Motor neuron (in vitro differentiated cells): ENCODE measurements around the gene TUBB2B. TPM values are rescaled to one million over a fixed set of nuclear protein-coding genes. Genes with fewer than 3 reads are reported as not detected.
A peak's percentile ranks its signal among the peaks of the same experiment; 100 is the strongest.
"Not testable (repeated sequence)": the region's sequence is repeated elsewhere in the genome, so short reads cannot be mapped to it uniquely, and the experiment has no call there.

Experiments
- ATAC-seq, 8 experiments: fragments of 200-7000 bp; cut with Tn5 transposase; replicated peaks in 6 of 8; 2 replicates each; pipeline ENCODE4 v1.8.0; 2021; ENCODE audit warnings: mild to moderate bottlenecking in 8 of 8, moderate library complexity in 8 of 8
- H3K27ac ChIP-seq, 2 donors: fragments of 250-450 bp; sonication (Bioruptor Pico); 2 replicates each; pipeline ENCODE4 v1.9.0; 2021; ENCODE audit warnings: antibody characterized with exemption in 2 of 2, mild to moderate bottlenecking in 2 of 2, moderate library complexity in 1 of 2
- H3K4me1 ChIP-seq, 2 donors: fragments of 250-450 bp; sonication (Bioruptor Pico); replicated peaks in 1 of 2; 2 replicates each; pipeline ENCODE4 v1.6.1; 2021; ENCODE audit warnings: antibody characterized with exemption in 2 of 2, mild to moderate bottlenecking in 2 of 2, moderate library complexity in 1 of 2
- H3K4me3 ChIP-seq, 5 donors: fragments of 250-450 bp; sonication (Bioruptor Pico); 2 replicates each; pipeline ENCODE4 v1.9.0; 2021; ENCODE audit warnings: antibody characterized with exemption in 5 of 5, mild to moderate bottlenecking in 5 of 5, moderate library complexity in 4 of 5
- WGBS, 10 experiments: fragments of 450-650 bp; shearing (Covaris generic); methylation state at CpG; one replicate each; pipeline ENCODE4 v1.0.0; 2022; 5-methylcytosine and 5-hydroxymethylcytosine counted together
- in situ Hi-C, 9 experiments: fragments of 400-800 bp; cut with MboI; loops; one replicate each; pipeline ENCODE4 v1.15.0; 2021; ENCODE audit warnings: low sequenced_read_pairs in 9 of 9, low pct_unique_long_range_greater_than_20kb in 2 of 9; ENCODE audit not compliant: unreplicated experiment in 9 of 9
- total RNA-seq, 8 experiments: library from RNA; unstranded; fragments of 300-600 nt; gene quantifications; 2 replicates each; pipeline versions ENCODE4 v1.2.3 to v1.2.4, GENCODE V29; 2022

Gene TUBB2B
- total RNA-seq, 8 experiments from 2014 or later: 12.0 to 1,628 (median 1,082) TPM

GRCh38 chr6:3188262-3188661 lies 39.2 kb downstream of the TUBB2B start:
- Histone ChIP-seq H3K27ac (no peak overlapping the region), H3K4me3 (no peak overlapping the region), H3K4me1 (peaks cover 8 to 14% of the 10 kb centered on the region in 2 donors)
- in situ Hi-C loops: no loop called here
- 32 to 100% (median 90%) methylated on average over 1 to 5 of the region's 7 CpGs; no CpG with 5 or more reads in 2 of the 10 experiments for WGBS, 10 experiments
- no peak for ATAC-seq

DNA sequence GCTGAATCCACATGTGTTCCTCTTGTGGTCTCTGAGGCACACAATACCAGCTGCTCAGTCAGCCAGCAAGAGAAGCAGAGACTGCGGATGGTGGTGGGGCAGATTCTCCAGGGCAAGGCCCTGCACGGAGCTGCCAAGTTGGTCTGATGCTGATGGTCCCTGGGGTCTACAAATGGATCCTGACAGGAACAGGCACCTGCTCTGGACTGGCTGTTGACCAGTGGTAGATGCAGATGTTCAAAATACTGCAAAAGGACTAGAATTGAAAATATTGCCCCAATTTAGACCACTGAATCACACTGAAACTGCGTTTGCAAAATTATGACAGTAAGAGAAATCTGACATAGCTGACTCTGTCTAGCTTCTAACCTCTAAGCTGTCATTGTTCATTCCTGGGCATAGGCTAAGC lies 40.5 kb downstream of the TUBB2B start:
- ATAC-seq: no peak
- Histone ChIP-seq H3K27ac (no peak overlapping the region), H3K4me1 (peaks cover 0 to 6% of the 10 kb centered on the region in 2 donors), H3K4me3 (no peak overlapping the region)
- 25 to 100% (median 98%) methylated on average over 1 to 3 of the region's 3 CpGs for WGBS, 10 experiments
- in situ Hi-C loops: no loop called here

DNA sequence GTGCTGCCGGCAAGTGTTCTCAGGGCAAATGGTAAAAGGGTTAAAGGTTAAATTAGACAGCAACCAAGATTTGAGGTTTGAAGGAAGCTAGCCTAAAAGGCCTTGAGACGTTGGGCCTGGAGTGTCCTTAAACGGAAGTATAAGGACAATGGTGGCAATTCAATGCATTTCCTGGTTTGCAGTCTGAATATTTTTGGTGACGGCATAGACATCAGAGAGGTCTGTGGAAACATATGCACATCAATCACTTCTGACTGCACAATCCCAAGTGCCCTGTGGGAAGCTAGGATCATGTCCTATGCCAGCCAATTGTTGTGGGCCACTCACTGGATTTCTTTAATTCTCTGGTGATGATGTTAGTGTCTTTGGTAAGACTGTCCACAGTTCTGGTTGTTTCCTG lies 44.4 kb downstream of the TUBB2B start:
- in situ Hi-C loops: no loop called here
- WGBS, 10 experiments: 69 to 100% (median 81%) methylated on average over 1 to 4 of the region's 4 CpGs; no CpG with 5 or more reads in 3 of the 10 experiments
- ATAC-seq: no peak

DNA sequence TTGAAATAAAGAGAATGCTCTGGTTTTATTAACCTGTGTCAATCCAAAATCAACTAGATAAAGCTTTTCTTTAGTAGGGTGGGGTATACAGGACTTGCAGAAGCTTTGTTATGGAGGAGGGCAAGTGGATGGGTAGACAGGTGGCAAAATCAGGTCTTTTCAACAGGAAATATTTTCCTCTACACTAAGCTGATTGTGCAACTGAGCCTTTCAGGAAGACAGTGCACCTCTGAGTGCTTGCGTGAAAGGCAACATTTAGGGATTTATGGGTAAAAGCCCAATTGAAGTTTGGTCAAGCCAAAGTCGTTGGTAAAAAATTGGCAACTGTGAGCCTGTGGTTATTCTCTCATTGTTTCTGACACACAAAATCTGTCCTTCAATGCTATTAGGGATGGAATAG lies 46.3 kb downstream of the TUBB2B start:
- peaks cover 15 to 17% of the 10 kb centered on the region in 2 donors for H3K4me1 ChIP-seq
- no peak for ATAC-seq
- no peak overlapping the region for H3K27ac ChIP-seq
- WGBS, 10 experiments: 36 to 100% (median 78%) methylated on average over 1 to 2 of the region's 2 CpGs; no CpG with 5 or more reads in 4 of the 10 experiments
- in situ Hi-C loops: no loop called here
- no peak overlapping the region for H3K4me3 ChIP-seq

More for the DNA sequence above, 44.4 kb downstream of the TUBB2B start:
- Histone ChIP-seq H3K4me3 (no peak overlapping the region), H3K27ac (no peak overlapping the region), H3K4me1 (peaks cover 6 to 9% of the 10 kb centered on the region in 2 donors)

DNA sequence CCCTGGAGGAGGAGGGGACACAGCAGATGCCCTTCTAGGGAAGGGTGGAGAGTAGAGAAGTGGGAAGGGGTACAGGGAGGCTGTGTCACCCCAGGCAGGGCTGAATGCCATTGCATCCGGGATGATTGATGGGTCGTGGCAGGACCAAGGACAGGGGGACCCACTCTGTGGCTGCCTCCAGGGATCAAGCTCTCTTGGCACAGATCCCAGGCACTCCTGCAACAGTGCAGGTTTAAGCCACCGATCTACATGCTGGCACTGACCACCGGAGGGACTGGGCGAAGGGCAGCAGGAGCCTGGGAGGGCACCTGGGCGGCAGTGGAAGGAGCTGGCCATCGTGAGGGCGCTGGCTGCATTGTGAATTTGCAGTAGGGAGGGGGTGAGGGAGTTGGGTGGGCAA lies 47.5 kb downstream of the TUBB2B start:
- no CpG with 5 or more reads among the region's 8 CpGs for WGBS, 10 experiments
- peak; percentile 32 to 64 (median 57) for ATAC-seq
- Histone ChIP-seq H3K4me3 (peak overlapping the region in 3 of 5 donors; percentile 14 to 26 (median 20)), H3K4me1 (peaks cover 15 to 17% of the 10 kb centered on the region in 2 donors)
- H3K27ac ChIP-seq, in situ Hi-C loops: not testable (repeated sequence)

- ATAC-seq, H3K4me3 ChIP-seq, in situ Hi-C loops: not testable (repeated sequence)
- H3K27ac ChIP-seq: peak overlapping the region; percentile 56 to 80
- WGBS, 10 experiments: 90 to 100% methylated on average over 1 to 2 of the region's 8 CpGs; no CpG with 5 or more reads in 8 of the 10 experiments
- H3K4me1 ChIP-seq: peaks cover 15 to 17% of the 10 kb centered on the region in 2 donors
Observed at GRCh38 chr6:3178666-3179065, 48.8 kb downstream of the TUBB2B start.

GRCh38 chr6:3176562-3177355 lies 50.7 kb downstream of the TUBB2B start:
- H3K27ac ChIP-seq: peak overlapping the region; percentile 70 to 73
- peak; percentile 52 to 96 (median 91) for ATAC-seq

DNA sequence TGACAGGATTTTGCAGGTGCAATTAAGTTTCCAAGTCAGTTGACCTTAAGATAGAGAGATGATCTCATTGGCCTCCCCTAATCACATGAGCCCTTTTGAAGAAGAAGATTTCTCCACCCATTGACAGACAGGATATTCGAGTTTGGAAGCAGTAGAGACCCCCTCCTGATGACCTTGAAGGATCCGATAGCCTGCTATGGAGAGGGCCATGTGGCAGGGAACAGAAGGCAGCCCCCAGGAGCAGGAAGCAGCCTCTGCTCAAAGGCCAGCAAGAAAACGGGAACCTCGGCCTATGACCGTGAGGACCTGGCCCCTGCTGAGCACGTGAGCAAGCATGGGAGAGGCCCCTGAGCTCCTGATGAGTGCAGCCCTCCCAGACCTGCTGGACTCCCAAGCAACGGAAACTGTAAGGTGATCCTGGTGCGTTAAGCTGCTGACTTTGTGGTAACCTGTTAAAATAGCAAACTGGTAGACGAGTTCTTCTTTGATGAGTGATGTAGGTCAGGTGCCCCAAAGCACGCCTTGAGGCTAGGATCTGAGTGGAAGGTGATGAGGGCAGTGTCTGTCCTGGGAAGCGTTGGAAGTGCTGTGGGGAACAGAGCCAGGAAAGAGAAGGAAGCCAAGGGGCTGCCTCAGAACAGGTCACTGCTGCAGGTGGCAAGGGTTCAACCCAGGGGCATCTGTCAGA lies 51.6 kb downstream of the TUBB2B start:
- H3K4me3 ChIP-seq: no peak overlapping the region
- peak overlapping the region; percentile 70 to 73 for H3K27ac ChIP-seq
- H3K4me1 ChIP-seq: peaks cover 15 to 17% of the 10 kb centered on the region in 2 donors
- in situ Hi-C loops: no loop called here
- 40 to 100% (median 70%) methylated on average over 1 to 8 of the region's 11 CpGs; no CpG with 5 or more reads in 1 of the 10 experiments for WGBS, 10 experiments
- no peak for ATAC-seq

More at GRCh38 chr6:3176562-3177355, 50.7 kb downstream of the TUBB2B start:
- H3K4me3 ChIP-seq: no peak overlapping the region
- H3K4me1 ChIP-seq: peaks cover 15 to 17% of the 10 kb centered on the region in 2 donors
- in situ Hi-C loops: no loop called here
- WGBS, 10 experiments: 75 to 98% (median 93%) methylated on average over 3 to 7 of the region's 22 CpGs; no CpG with 5 or more reads in 7 of the 10 experiments

Other genes starting within 250 kb of the TUBB2B start
- 10 to 100 TPM; 13.8 to 35.4 (median 21.6) TPM for gene NQO2, start 227.8 kb downstream of the TUBB2B start, total RNA-seq
- 10 to 100 TPM in 4 of 8 experiments, 1 to 10 TPM in 4; 2.3 to 17.9 (median 11.8) TPM for gene RIPK1, start 159.2 kb downstream of the TUBB2B start, total RNA-seq
- gene BPHL, start 108.9 kb downstream of the TUBB2B start, total RNA-seq: 10 to 100 TPM; 11.4 to 45.8 (median 19.6) TPM
- gene TUBB2A, start 70.1 kb downstream of the TUBB2B start, total RNA-seq: 100 to 1,000 TPM in 6 of 8 experiments, 10 to 100 TPM in 2; 27.4 to 674 (median 520) TPM
- gene PSMG4, start 31.3 kb upstream of the TUBB2B start, total RNA-seq: 10 to 100 TPM; 19.9 to 55.0 (median 30.1) TPM
- 10 to 100 TPM; 10.5 to 24.1 (median 13.2) TPM for gene SLC22A23, start 229.4 kb upstream of the TUBB2B start, total RNA-seq